Natural killer cell (primary cell): ENCODE data around the gene SLC6A4. TPM values are rescaled to one million over a fixed set of nuclear protein-coding genes. Genes with fewer than 3 reads are reported as not detected.

Source experiments
- ATAC-seq, 3 donors: fragments of 150-1000 bp in 2 of 3; fragments of 200-7000 bp in 1 of 3; cut with Tn5 transposase; 1 replicate in 1 of 3; 2 replicates in 2 of 3; pipeline ENCODE4 v1.10.0; 2021; ENCODE audit warnings: mild to moderate bottlenecking in 2 of 3, moderate library complexity in 2 of 3
- DNase-seq, 2 donors: peaks; one replicate each; pipeline versions ENCODE4 v3.0.0 to v3.0.0-alpha.2; 2013 to 2021; ENCODE audit warnings: mixed read lengths in 1 of 2
- H3K27ac ChIP-seq: one replicate; pipeline ENCODE4 v1.5.1; 2013; ENCODE audit warnings: mild to moderate bottlenecking, low read length
- H3K27me3 ChIP-seq: one replicate; pipeline ENCODE4 v1.6.1; 2013; ENCODE audit warnings: low read length; ENCODE audit not compliant: control insufficient read depth, insufficient read depth
- H3K36me3 ChIP-seq: one replicate; pipeline ENCODE4 v1.6.1; 2013; ENCODE audit warnings: low read length; ENCODE audit not compliant: control insufficient read depth, insufficient read depth
- H3K4me1 ChIP-seq: one replicate; pipeline ENCODE4 v1.6.1; 2013; ENCODE audit warnings: low read length; ENCODE audit not compliant: control insufficient read depth, insufficient read depth
- H3K4me3 ChIP-seq: one replicate; pipeline ENCODE4 v1.5.1; 2013; ENCODE audit warnings: low read length
- H3K9me3 ChIP-seq: one replicate; pipeline ENCODE4 v1.6.1; 2013; ENCODE audit warnings: low read length; ENCODE audit not compliant: control insufficient read depth, insufficient read depth
- H3K27ac Mint-ChIP-seq, 2 donors: one replicate each; pipeline ENCODE4 v1.8.0; 2022; ENCODE audit warnings: mild to moderate bottlenecking in 2 of 2, mixed read lengths in 2 of 2, moderate library complexity in 1 of 2
- H3K27me3 Mint-ChIP-seq, 2 donors: one replicate each; pipeline ENCODE4 v1.8.0; 2022; ENCODE audit warnings: low read depth in 2 of 2, mixed read lengths in 2 of 2
- H3K36me3 Mint-ChIP-seq: one replicate; pipeline ENCODE4 v1.8.0; 2022; ENCODE audit warnings: mixed read lengths
- H3K4me1 Mint-ChIP-seq, 2 donors: one replicate each; pipeline ENCODE4 v1.8.0; 2022; ENCODE audit warnings: mixed read lengths in 2 of 2
- H3K4me3 Mint-ChIP-seq: one replicate; pipeline ENCODE4 v1.8.0; 2022; ENCODE audit warnings: mild to moderate bottlenecking, moderate library complexity, mixed read lengths
- H3K9me3 Mint-ChIP-seq, 2 donors: one replicate each; pipeline ENCODE4 v1.8.0; 2022; ENCODE audit warnings: mixed read lengths in 2 of 2
- CTCF ChIP-seq: fragments of 200-600 bp; IDR thresholded peaks from one replicate; pipeline ENCODE4 v1.8.0; 2022; ENCODE audit warnings: antibody characterized with exemption
- WGBS: methylation state at CpG from one replicate; pipeline ENCODE4 v1.1.7; 2013; ENCODE audit warnings: missing lambda C conversion rate; ENCODE audit not compliant: insufficient coverage; 5-methylcytosine and 5-hydroxymethylcytosine counted together
- intact Hi-C: fragments of 100-400 bp; cut with micrococcal nuclease; formaldehyde crosslinking; loops from one replicate; pipeline ENCODE4 v1.14.2; 2022
- total RNA-seq, 4 donors: library from RNA; stranded (reverse); fragments of 120-200 nt in 1 of 4; gene quantifications; one replicate each; pipeline versions ENCODE4 v1.2.3 to v1.2.4, GENCODE V29; 2013 to 2022

The SLC6A4 gene
- total RNA-seq, 3 donors from 2014 or later (not counting 1 experiment from before 2014, with no cell fraction given), result 0.43 to 3.5 (median 0.58) TPM

- Histone ChIP-seq H3K4me3 (no peak overlapping the region), H3K4me1 (peaks cover 11% of the 10 kb centered on the region), H3K27me3 (no peaks in the 10 kb centered on the region), H3K9me3 (no peaks in the 10 kb centered on the region), H3K27ac (no peak overlapping the region), H3K36me3 (no peaks in the 10 kb centered on the region)
- no peak for TF ChIP-seq CTCF
- H3K27ac Mint-ChIP-seq, result peak overlapping the region; percentile 29 to 91
- DNase-seq (peak; percentile 8 to 53), ATAC-seq (peak; percentile 88 to 91 (median 90))
- peaks cover 3 to 10% of the 10 kb centered on the region in 2 donors for H3K27me3 Mint-ChIP-seq
- H3K4me1 Mint-ChIP-seq, result peaks cover 22 to 44% of the 10 kb centered on the region in 2 donors
- H3K4me3 Mint-ChIP-seq, result peak overlapping the region; percentile 2
- whole genome bisulfite sequencing, result 52% methylated on average over 6 of the region's 6 CpGs
- H3K9me3 Mint-ChIP-seq, result no peaks in the 10 kb centered on the region
- intact Hi-C loops, result loop anchor here (1.0 to 10.0 kb wide), 2 partner anchors 80 to 153 kb away; partner anchors contain the start of gene BLMH
- no peaks in the 10 kb centered on the region for H3K36me3 Mint-ChIP-seq
Observed at GRCh38 chr17:30211371-30211770, 24.1 kb downstream of the SLC6A4 start.

- ATAC-seq (peak in 1 of 3 donors; percentile 11), DNase-seq (no peak)
- no peaks in the 10 kb centered on the region for H3K36me3 ChIP-seq
- intact Hi-C loops, result loop anchor here (1.0 to 10.0 kb wide), 2 partner anchors 80 to 154 kb away; partner anchors contain the start of gene BLMH
- Mint-ChIP-seq H3K36me3 (no peaks in the 10 kb centered on the region), H3K4me3 (no peak overlapping the region), H3K27me3 (peaks cover 3 to 10% of the 10 kb centered on the region in 2 donors), H3K4me1 (peaks cover 22 to 44% of the 10 kb centered on the region in 2 donors), H3K27ac (peak overlapping the region; percentile 29 to 91), H3K9me3 (no peaks in the 10 kb centered on the region)
- TF ChIP-seq CTCF, result no peak
- peaks cover 11% of the 10 kb centered on the region for H3K4me1 ChIP-seq
- no peak overlapping the region for H3K27ac ChIP-seq
- H3K27me3 ChIP-seq, result no peaks in the 10 kb centered on the region
- no peak overlapping the region for H3K4me3 ChIP-seq
- WGBS, result 97% methylated on average over 8 of the region's 10 CpGs
- no peaks in the 10 kb centered on the region for H3K9me3 ChIP-seq
Observed at GRCh38 chr17:30210901-30211300, 24.6 kb downstream of the SLC6A4 start.

- no peak overlapping the region for H3K4me3 ChIP-seq
- H3K36me3 ChIP-seq, result no peaks in the 10 kb centered on the region
- H3K27ac ChIP-seq, result no peak overlapping the region
- Mint-ChIP-seq H3K4me3 (no peak overlapping the region), H3K27ac (peak overlapping the region in 1 of 2 donors; percentile 91), H3K9me3 (no peaks in the 10 kb centered on the region), H3K4me1 (peaks cover 22 to 44% of the 10 kb centered on the region in 2 donors), H3K36me3 (no peaks in the 10 kb centered on the region), H3K27me3 (peaks cover 3 to 10% of the 10 kb centered on the region in 2 donors)
- no peaks in the 10 kb centered on the region for H3K9me3 ChIP-seq
- intact Hi-C loops, result loop anchor here (10.0 kb wide), 1 partner anchor 154 kb away; no protein-coding TSS in a partner anchor
- WGBS, result 96% methylated on average over 11 of the region's 11 CpGs
- no peak for TF ChIP-seq CTCF
- no peaks in the 10 kb centered on the region for H3K27me3 ChIP-seq
- DNase-seq, result no peak
- H3K4me1 ChIP-seq, result peaks cover 11% of the 10 kb centered on the region
- no peak for ATAC-seq
Observed at GRCh38 chr17:30210366-30210765, 25.1 kb downstream of the SLC6A4 start.

GRCh38 chr17:30209930-30210329 is 25.6 kb downstream of the SLC6A4 start:
- peaks cover 22 to 44% of the 10 kb centered on the region in 2 donors for H3K4me1 Mint-ChIP-seq
- no peaks in the 10 kb centered on the region for H3K36me3 ChIP-seq
- 94% methylated on average over 7 of the region's 7 CpGs for WGBS

More at GRCh38 chr17:30209930-30210329, 25.6 kb downstream of the SLC6A4 start:
- Histone ChIP-seq H3K4me1 (peaks cover 11% of the 10 kb centered on the region), H3K4me3 (no peak overlapping the region), H3K9me3 (no peaks in the 10 kb centered on the region), H3K27me3 (no peaks in the 10 kb centered on the region), H3K27ac (no peak overlapping the region)
- Mint-ChIP-seq H3K9me3 (no peaks in the 10 kb centered on the region), H3K4me3 (no peak overlapping the region), H3K27me3 (peaks cover 3 to 10% of the 10 kb centered on the region in 2 donors), H3K36me3 (no peaks in the 10 kb centered on the region), H3K27ac (peak overlapping the region in 1 of 2 donors; percentile 91)
- TF ChIP-seq CTCF, result no peak
- DNase-seq, result no peak
- no peak for ATAC-seq
- intact Hi-C loops, result loop anchor here (10.0 kb wide), 1 partner anchor 155 kb away; no protein-coding TSS in a partner anchor
